Parietal lobe (tissue), 1 donor: ENCODE measurements around the gene SLCO2B1. TPM values are rescaled to one million over a fixed set of nuclear protein-coding genes. Genes with fewer than 3 reads are reported as not detected.

Experiments
- total RNA-seq: library from RNA; depleted of rRNA; stranded (reverse); fragments of >200 nt; gene quantifications from one replicate; pipeline ENCODE4 v1.2.3, GENCODE V29; 2014

The SLCO2B1 gene
- total RNA-seq = 16.9 TPM

GRCh38 chr11:75150879-75151278 is at the start of gene SLCO2B1:
TSS of gene SLCO2B1 (plus strand) at chr11:75151107. CDS start at chr11:75151382, 275 bp downstream.

GRCh38 chr11:75240311-75241035 is 89.6 kb downstream of the SLCO2B1 start, which contains the start of gene TPBGL:
TSS of gene TPBGL (plus strand) at chr11:75240774. CDS start at chr11:75241050, 276 bp downstream.

Other genes starting within 250 kb of the SLCO2B1 start
- gene XRRA1, start 202.0 kb upstream of the SLCO2B1 start, total RNA-seq = 14.4 TPM
- gene SPCS2, start 201.8 kb upstream of the SLCO2B1 start, total RNA-seq = 12.2 TPM
- gene NEU3, start 162.2 kb upstream of the SLCO2B1 start, total RNA-seq = 22.8 TPM
- not detected for gene OR2AT4, start 54.2 kb upstream of the SLCO2B1 start, total RNA-seq
- gene TPBGL, start 89.7 kb downstream of the SLCO2B1 start, total RNA-seq = not detected
- 70.4 TPM for gene ARRB1, start 200.6 kb downstream of the SLCO2B1 start, total RNA-seq
- gene RPS3, start 248.4 kb downstream of the SLCO2B1 start, total RNA-seq = 622 TPM